ENCODE data around the gene CEBPE.

GRCh38 chr14:23112359-23113178 is 6.5 kb downstream of the CEBPE start:
- TF ChIP-seq CTCF (IDR thresholded peaks at IDR 0.05; ENCODE audit: low read length) (no peak), EZH2 (IDR thresholded peaks at IDR 0.05; ENCODE audit: borderline replicate concordance, low read length) (no peak)

Measured in OCI-LY1 (cell line).